Astrocyte of the spinal cord (primary cell): Measurements from ENCODE around the gene PCDHB12.
"Not testable (repeated sequence)": the region's sequence is repeated elsewhere in the genome, so short reads cannot be mapped to it uniquely, and the experiment has no call there.

Experiments used
- DNase-seq: peaks from one replicate; pipeline ENCODE4 v3.0.0; 2011; ENCODE audit warnings: low read depth, low spot score
- H3K4me3 ChIP-seq: 2 replicates; pipeline ENCODE4 v1.5.1; 2011; ENCODE audit warnings: low read depth, mild to moderate bottlenecking, low read length, moderate library complexity
- CTCF ChIP-seq: IDR thresholded peaks from 2 replicates; pipeline ENCODE4 v1.5.1; 2012; ENCODE audit warnings: low read depth, mild to moderate bottlenecking, low read length, inconsistent platforms
- in situ Hi-C: cut with HindIII; loops from 2 replicates; pipeline ENCODE4 v1.10.0; 2017; ENCODE audit warnings: low sequenced_read_pairs

PCDHB12 gene

GRCh38 chr5:141199359-141200235 is 8.9 kb upstream of the PCDHB12 start, which contains the start of gene PCDHB11:
TSS of gene PCDHB11 (plus strand) at chr5:141199627. CDS start at chr5:141199775, 148 bp downstream.
- H3K4me3 ChIP-seq: no peak within 1 kb of the TSS
- in situ Hi-C loops: no loop called here
- no peak for DNase-seq
- no peak for TF ChIP-seq CTCF

GRCh38 chr5:141201126-141201525 is 7.4 kb upstream of the PCDHB12 start:
- H3K4me3 ChIP-seq, DNase-seq, in situ Hi-C loops: not testable (repeated sequence)

GRCh38 chr5:141201646-141202045 is 6.9 kb upstream of the PCDHB12 start:
- H3K4me3 ChIP-seq, DNase-seq, in situ Hi-C loops: not testable (repeated sequence)

- DNase-seq, H3K4me3 ChIP-seq, in situ Hi-C loops: not testable (repeated sequence)
Measured at GRCh38 chr5:141210281-141210680, 1.8 kb downstream of the PCDHB12 start.

GRCh38 chr5:141210849-141211248 is 2.3 kb downstream of the PCDHB12 start:
- H3K4me3 ChIP-seq, in situ Hi-C loops, DNase-seq: not testable (repeated sequence)

- in situ Hi-C loops, DNase-seq, H3K4me3 ChIP-seq: not testable (repeated sequence)
Measured at GRCh38 chr5:141213656-141214339, 5.3 kb downstream of the PCDHB12 start, which contains the start of gene PCDHB13. TSS of gene PCDHB13 (plus strand) at chr5:141213919. CDS start at chr5:141214124, 205 bp downstream.

- H3K4me3 ChIP-seq, DNase-seq, in situ Hi-C loops: not testable (repeated sequence)
Measured at GRCh38 chr5:141214583-141214982, 6.1 kb downstream of the PCDHB12 start.

GRCh38 chr5:141215504-141215903 is 7.0 kb downstream of the PCDHB12 start:
- H3K4me3 ChIP-seq, in situ Hi-C loops, DNase-seq: not testable (repeated sequence)

GRCh38 chr5:141216035-141216434 is 7.5 kb downstream of the PCDHB12 start:
- DNase-seq, H3K4me3 ChIP-seq, in situ Hi-C loops: not testable (repeated sequence)

- no peak within 1 kb of the TSS for H3K4me3 ChIP-seq
- in situ Hi-C loops: no loop called here
- DNase-seq: no peak
- no peak for TF ChIP-seq CTCF
Measured at GRCh38 chr5:141223112-141223783, 14.7 kb downstream of the PCDHB12 start, which contains the start of gene PCDHB14. TSS of gene PCDHB14 (plus strand) at chr5:141223343. CDS start at chr5:141223506, 163 bp downstream.

GRCh38 chr5:141224844-141225243 is 16.3 kb downstream of the PCDHB12 start:
- in situ Hi-C loops, H3K4me3 ChIP-seq: not testable (repeated sequence)

GRCh38 chr5:141225421-141225820 is 16.9 kb downstream of the PCDHB12 start:
- in situ Hi-C loops, H3K4me3 ChIP-seq, DNase-seq: not testable (repeated sequence)

More at GRCh38 chr5:141224844-141225243, 16.3 kb downstream of the PCDHB12 start:
- not testable (repeated sequence) for DNase-seq
